Head of caudate nucleus (tissue), 42 donors: Measurements from ENCODE around the gene TSR3.

Source experiments
- DNase-seq, 42 donors: peaks; one replicate each; pipeline versions ENCODE4 v3.0.0 to v3.0.0-alpha.2; 2020 to 2021; ENCODE audit warnings: mixed read lengths in 7 of 42
- intact Hi-C: fragments of 100-400 bp; cut with DNase I; formaldehyde crosslinking; loops from one replicate; pipeline ENCODE4 v1.15.0; 2022

Gene TSR3

GRCh38 chr16:1300664-1301476 lies 50.8 kb downstream of the TSR3 start:
- intact Hi-C loops, result loop anchor here (10.0 kb wide), 1 partner anchor 114 kb away; the partner anchor contains the start of gene UNKL
- DNase-seq, result peak in 41 of 42 donors; percentile 16 to 83 (median 62)

GRCh38 chr16:1299868-1300203 lies 51.8 kb downstream of the TSR3 start:
- intact Hi-C loops, result loop anchor here (10.0 kb wide), 1 partner anchor 115 kb away; the partner anchor contains the start of gene UNKL
- no peak for DNase-seq
